ENCODE results near the gene TM4SF5. TPM values are rescaled to one million over a fixed set of nuclear protein-coding genes. Genes with fewer than 3 reads are reported as not detected.

Gene TM4SF5
- total and polyA plus RNA-seq, 10 of the 15 experiments (the other 5 are each of a cell fraction or from before 2014, with no cell fraction given), result 0.40 TPM; not detected in 9

- DNase-seq (ENCODE audit: low read depth, low spot score), result no peak
- TF ChIP-seq TAF1 (IDR thresholded peaks at IDR 0.05; ENCODE audit: borderline replicate concordance, low read depth, low read length), result no peak
- TF ChIP-seq MTA2 (IDR thresholded peaks at IDR 0.05; ENCODE audit: low read depth), result no peak
- no peak for TF ChIP-seq NFIC (IDR thresholded peaks at IDR 0.05; ENCODE audit: low read depth, low read length)
- no peak for TF ChIP-seq MYC (IDR thresholded peaks at IDR 0.05; ENCODE audit: insufficient read depth, insufficient read length, insufficient replicate concordance, low read length, severe bottlenecking)
- in situ Hi-C loops (cut with MboI) (no loop called here), intact Hi-C loops (cut with micrococcal nuclease; ENCODE audit: unreplicated experiment) (loop anchor here (10.0 kb wide), 1 partner anchor 49 kb away; the partner anchor contains the start of genes GLTPD2 and VMO1)
- ChIA-PET POLR2A (interaction anchor here (0.6 kb wide), 1 partner anchor 198 kb away, joined by 3 read pairs; no protein-coding TSS in a partner anchor), SMC1A (ENCODE audit: uncharacterized antibody, unreplicated experiment) (interaction anchor here (0.7 to 1.6 kb wide), 5 partner anchors 12 to 54 kb away, joined by 3 to 4 read pairs (median 3); no protein-coding TSS in a partner anchor), RAD21 (ENCODE audit: unreplicated experiment) (interaction anchor here (0.7 kb wide), 1 partner anchor 147 kb away, joined by 3 read pairs; no protein-coding TSS in a partner anchor), CTCF (interaction anchor here (1.0 to 1.8 kb wide), 2 partner anchors 26 to 54 kb away, joined by 3 to 10 read pairs; partner anchors contain the start of genes ARRB2 and GLTPD2)
- BruUV-seq (replicated peaks), result no TSS peak
- H4K20me1 ChIP-seq (ENCODE audit: control insufficient read depth, insufficient read depth), result no peaks in the 10 kb centered on the region
- no peak for FAIRE-seq
- no peak overlapping the region for H3K27ac ChIP-seq (ENCODE audit: control insufficient read depth, insufficient read depth)
- peaks cover 17% of the 10 kb centered on the region for H3K4me1 ChIP-seq (ENCODE audit: control insufficient read depth, insufficient read depth, low read length)
- 41% methylated on average over 8 of the region's 9 CpGs for WGBS (ENCODE audit: insufficient coverage, insufficient replicate concordance, low lambda C conversion rate, missing lambda C conversion rate)
- H3K27me3 ChIP-seq (replicated peaks in 1 of 2; ENCODE audit: control insufficient read depth in 2 of 2, insufficient read depth in 2 of 2, low read length in 1 of 2), result peaks cover 10% of the 10 kb centered on the region in 2 experiments
- H3K79me2 ChIP-seq (ENCODE audit: control insufficient read depth, insufficient read depth, low read length), result peaks cover 2% of the 10 kb centered on the region
- ATAC-seq, result no peak
- no peak overlapping the region for H3K4me2 ChIP-seq (ENCODE audit: control insufficient read depth, insufficient read depth)
- H3K9ac ChIP-seq (ENCODE audit: control insufficient read depth, insufficient read depth, low read length), result no peak overlapping the region
- H2AFZ ChIP-seq (ENCODE audit: control insufficient read depth, low read depth, low read length), result no peak overlapping the region
- H3K9me3 ChIP-seq (replicated peaks; ENCODE audit: control insufficient read depth, insufficient read depth, low read length), result no peaks in the 10 kb centered on the region
- no peaks in the 10 kb centered on the region for H3K36me3 ChIP-seq (ENCODE audit: control insufficient read depth in 2 of 2, insufficient read depth in 2 of 2, low read length in 1 of 2)
- H3K4me3 ChIP-seq, result no peak overlapping the region
Measured at GRCh38 chr17:4735876-4736651, 35.6 kb upstream of the TM4SF5 start.

Data from GM12878 (cell line).